Measurements from ENCODE around the gene BHLHA9.

The BHLHA9 gene

DNA sequence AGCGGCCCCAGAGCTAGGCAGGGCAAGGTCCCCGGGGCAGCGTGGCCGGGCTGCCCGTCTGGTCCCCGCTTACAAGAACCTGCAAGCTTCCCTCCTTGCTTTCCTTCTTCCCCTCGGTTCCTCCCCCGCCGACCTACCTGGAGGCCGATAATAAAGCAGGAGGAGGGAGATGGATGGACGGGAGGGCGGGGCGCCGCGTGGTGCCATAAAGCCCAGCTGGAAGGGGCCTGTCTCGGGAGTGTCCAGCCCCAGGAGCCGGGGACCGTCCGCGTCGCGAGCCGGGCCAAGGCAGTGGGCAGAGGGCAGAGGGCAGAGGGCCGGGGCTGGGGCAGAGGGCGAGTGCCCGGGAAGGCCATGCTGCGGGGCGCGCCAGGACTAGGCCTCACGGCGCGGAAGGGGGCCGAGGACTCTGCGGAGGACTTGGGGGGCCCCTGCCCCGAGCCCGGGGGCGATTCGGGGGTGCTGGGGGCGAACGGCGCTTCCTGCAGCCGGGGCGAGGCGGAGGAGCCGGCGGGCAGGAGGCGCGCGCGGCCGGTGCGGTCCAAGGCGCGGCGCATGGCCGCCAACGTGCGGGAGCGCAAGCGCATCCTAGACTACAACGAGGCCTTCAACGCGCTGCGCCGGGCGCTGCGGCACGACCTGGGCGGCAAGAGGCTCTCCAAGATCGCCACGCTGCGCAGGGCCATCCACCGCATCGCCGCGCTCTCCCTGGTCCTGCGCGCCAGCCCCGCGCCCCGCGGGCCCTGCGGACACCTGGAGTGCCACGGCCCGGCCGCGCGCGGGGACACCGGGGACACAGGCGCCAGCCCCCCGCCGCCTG is at the start of gene BHLHA9:
TSS of gene BHLHA9 (plus strand) at position 235 of the 820 bp plus-strand sequence. CDS start at position 355, 120 bp downstream.
- no peak for DNase-seq

DNA sequence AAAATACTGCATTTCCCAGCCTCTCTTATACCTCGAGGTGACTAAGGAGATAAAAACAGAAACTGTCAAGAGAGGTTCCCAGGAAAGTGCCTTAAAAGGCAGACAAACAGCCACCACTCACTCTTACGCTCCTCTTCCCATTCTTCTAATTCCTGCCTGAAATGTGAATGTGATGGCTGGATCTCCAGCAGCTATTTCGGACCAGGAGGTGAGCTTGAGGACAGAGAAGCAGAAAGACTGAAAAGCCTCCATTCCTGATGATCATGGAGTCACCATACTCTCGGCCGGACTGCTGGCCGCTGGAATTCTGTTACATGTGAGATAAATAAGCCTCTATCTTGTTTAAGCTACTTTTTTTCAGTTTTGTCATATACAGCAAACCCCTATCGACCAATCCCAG is 49.0 kb upstream of the BHLHA9 start:
- DNase-seq, result no peak

DNA sequence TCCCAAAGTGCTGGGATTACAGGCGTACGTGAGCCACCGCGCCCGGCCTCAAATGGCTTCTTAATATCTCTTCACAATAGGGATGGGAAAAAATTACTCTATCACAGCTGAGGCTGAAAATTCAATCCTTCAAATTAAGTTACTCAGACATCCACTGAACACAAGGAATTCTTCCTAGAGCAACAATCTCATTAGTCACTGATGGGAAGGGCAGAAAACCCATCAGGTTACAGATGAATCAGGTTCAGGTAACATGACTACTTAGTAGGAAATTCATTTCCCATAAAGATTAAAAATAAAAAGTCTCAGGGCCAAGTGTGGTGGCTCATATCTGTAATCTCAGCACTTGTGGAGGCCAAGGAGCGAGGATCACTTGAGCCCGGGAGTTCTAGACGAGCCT is 47.9 kb upstream of the BHLHA9 start:
- DNase-seq, result no peak

DNA sequence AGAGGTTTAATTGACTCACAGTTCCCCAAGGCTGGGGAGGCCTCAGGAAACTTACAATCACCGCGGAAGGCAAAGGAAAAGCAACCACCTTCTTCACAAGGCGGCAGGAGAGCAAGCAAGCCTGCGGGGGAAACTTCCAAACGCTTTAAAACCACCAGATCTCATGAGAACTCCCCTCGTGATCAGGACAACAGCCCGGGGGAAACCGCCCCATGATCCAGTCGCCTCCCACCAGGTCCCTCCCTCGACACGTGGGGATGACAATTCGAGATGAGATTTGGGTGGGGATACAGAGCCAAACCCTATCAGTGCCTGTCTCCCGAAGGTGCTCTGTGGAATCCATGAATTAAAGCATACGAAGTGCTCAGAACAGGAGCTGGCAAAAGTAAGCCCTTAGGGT is 46.6 kb upstream of the BHLHA9 start:
- DNase-seq, result no peak

DNA sequence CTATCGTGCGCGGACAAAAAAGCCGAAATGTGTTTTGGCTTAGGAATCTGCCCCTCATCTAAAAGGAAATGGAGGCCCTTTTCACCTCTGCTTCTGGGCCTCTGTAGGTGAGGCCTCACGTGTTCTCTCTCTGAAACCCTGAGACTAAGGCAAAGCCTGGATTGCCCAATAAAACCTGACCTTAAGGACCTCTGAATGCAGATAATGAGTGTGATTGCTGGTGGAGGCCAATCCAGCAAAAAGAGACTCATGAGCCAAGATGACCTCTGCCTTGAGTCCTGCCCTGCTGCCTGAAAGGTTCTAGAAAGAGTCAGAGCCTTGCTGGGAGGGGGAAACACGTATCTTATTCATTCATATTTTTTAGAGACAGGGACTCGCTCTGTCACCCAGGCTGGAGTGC is 45.9 kb upstream of the BHLHA9 start:
- DNase-seq, result no peak

DNA sequence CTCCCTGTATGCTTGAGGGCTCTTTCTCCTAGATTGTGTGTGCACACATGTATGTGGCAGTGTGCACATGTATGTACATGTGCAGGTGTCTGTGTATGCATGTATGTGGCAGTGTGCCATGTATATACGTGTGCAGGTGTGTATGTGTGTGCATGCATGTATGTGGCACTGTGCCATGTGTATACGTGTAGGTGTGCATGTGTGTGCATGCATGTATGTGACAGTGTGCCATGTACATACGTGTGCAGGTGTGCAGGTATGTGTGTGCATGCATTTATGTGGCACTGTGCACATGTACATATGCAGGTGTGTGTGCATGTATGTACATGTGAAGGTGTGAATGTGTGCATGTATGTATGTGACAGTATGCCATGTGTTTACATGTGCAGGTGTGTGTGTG is 43.9 kb upstream of the BHLHA9 start:
- no peak for DNase-seq

DNA sequence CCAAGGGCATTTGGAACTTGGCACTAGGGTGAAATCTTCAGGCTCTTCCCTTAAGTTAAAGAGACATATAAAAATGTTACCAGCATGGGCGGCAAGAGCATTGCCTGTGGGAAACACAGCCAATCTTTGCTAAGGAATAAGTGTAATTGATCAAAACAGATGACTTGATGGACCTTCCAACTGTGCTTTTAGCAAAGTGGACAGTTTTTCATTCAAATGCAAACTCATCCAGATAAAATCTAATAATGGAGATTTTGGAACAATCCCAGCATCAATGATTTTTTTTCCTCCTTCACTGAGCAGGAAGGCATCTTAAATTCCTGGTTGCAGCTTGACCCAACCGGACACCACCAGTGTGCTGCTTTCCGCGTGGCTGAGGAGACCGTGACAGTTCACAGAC is 42.9 kb upstream of the BHLHA9 start:
- DNase-seq, result no peak

DNA sequence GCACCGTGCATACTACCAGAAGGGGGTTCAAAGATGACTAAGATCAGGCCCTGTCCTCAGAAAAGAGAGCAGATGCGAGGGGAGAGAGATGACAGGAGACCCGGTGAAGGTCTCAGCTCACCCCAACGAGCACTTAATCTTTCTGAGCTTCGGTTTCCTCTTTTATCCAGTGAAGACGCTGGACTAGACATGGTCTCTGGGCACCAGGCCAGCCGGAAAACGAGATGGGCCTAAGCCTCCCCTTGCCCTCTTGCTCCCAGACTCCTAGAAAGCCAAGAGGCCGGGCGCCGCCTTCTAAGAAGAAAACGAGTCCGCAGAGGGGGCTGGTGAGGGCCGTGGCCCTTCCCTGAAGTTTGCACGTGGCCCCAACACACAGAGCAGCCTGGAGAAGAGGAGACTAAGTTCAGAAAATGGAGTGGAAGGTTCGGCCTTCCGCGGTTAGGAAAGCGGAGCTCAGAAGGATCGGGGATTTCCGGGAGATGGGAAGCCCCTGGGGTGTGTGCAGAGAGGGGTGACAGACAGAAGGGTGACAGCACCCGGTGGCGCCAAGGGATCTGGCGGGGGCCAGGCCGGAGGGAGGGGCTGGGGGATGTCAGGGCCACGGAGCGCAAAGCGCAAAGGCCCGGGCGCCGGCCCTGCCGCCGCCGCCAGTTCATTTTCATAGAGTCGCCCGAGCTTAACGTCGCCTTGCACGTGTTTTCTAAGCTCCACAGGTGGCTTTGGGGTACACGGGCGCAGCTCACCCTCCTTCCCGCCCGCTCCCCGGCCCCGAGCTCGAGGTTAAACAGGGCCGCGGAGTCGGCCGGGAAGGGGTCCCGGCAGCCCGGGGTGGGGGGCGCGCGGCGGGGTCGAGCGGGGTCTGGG is 42.1 kb upstream of the BHLHA9 start:
- peak in 1 of 2 experiments; percentile 6 for DNase-seq

DNA sequence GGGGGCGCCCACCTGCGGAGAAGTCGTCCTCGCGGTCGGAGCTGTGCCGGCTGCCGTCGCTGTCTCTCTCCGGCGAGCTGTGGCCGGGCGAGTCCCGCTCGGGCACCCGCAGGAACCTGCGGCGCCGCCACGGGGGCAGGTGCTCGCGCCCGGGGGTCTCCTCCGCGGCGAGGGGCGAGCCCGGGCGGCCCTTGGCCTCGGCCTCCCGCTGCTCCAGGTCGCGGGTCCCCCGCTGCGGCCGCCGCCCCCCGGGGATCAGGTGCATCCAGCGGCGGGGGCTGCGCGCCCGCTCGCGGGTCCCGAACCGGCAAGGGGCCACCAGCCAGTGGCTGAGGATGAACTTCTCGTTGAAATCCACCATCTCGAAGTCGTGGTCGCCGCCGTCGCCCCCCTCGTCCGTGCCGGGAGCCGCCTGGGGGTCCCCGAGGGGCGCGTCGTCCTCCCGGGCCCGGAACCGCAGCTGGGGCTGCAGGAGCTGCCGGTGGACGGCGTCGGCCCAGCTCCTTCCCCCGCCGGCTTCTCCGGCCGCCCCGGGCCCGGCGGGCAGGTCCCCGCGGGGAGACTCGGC is 41.4 kb upstream of the BHLHA9 start:
- DNase-seq, result no peak

DNA sequence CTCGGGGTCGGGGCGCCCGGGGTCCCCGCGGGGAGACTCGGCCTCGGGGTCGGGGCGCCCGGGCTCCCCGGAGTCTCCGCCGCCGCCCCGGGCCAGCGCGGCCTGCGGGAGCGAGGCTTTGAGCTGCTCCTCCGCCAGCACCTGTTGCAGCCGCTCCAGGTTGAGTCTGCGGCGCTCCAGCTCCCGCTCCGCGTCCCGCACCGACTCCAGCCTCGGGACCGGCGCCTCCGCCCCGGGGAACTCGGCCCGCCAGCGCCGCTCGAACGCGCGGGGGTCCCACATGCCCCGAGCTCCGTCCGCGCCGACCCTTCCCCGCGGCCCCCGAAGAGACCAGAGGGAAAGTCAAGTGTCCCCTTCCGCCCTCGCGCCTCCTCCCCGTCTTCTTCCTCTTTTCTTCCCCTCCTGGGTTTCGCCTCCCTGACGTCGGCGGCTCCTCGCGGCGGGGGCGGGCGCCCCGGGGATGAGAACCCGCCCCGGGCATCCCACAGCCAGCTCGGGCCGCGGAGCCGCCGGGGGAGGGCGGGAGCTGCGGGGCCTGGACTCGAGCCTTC is 40.8 kb upstream of the BHLHA9 start:
- peak; percentile 24 to 30 for DNase-seq

DNA sequence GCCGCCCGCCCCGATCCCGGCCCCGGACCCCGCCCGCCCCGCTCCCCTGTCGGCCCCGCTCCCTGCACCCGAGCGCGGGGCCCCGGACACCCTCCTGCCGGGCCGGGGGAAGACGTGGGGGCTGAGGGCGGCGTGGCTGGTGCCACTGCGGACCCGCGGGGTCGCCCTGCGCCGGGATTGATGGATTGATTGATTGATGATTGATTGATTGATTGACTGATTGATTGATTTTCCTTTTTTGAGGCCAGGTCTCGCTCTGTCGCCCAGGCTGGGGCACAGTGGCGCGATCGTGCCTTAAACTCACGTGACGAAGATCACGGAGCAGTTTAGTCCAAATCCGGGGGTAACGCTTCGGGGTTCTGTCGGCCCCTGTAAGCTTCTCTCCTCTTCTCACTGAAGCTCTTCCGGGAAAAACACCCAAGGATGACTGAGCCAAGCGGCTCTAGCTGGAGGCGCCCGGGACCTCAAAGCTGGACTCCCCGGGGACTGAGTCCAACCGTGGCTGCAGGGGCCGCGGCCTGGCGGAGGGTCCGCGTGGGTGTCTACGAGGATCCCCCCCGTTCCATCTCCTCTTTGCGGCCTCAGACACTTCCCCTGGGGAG is 40.2 kb upstream of the BHLHA9 start:
- no peak for DNase-seq

DNA sequence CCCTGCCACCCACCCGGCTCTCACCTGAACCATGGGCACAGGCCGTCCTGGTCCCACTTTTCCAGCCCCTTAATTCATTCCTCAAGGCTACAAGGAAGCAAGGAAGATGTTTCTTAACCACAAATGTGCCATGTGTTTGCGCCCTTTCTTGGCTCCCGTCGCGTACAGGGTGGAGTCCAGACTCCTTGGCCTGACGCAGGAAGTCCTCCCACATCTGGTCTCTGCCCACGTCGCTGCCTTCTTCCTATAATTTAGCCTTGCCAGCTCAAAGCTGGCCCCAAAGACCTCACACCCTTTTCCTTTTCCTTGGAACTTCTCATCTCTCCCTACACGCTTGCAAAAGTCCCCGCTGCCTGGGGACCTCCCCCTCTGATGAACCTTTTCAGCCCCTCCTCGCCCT is 38.8 kb upstream of the BHLHA9 start:
- no peak for DNase-seq

DNA sequence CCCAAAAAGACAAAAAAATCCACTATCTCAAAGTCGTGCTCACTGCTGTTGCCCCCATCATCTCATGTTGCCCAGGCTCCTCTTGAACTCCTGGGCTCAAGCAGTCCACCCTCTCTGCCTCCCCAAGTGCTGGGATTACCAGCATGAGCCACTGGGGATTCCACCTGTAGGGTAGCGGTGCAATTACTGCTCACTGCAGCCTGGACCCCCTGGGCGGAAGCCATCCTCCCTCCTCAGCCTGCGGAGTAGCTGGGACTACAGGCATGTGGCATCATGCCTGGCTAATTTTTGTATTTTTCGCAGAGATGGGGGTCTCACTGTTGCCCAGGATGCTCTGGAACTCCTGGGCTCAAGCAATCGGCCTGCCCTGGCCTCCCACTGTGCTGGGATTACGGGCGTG is 37.9 kb upstream of the BHLHA9 start:
- no peak for DNase-seq

DNA sequence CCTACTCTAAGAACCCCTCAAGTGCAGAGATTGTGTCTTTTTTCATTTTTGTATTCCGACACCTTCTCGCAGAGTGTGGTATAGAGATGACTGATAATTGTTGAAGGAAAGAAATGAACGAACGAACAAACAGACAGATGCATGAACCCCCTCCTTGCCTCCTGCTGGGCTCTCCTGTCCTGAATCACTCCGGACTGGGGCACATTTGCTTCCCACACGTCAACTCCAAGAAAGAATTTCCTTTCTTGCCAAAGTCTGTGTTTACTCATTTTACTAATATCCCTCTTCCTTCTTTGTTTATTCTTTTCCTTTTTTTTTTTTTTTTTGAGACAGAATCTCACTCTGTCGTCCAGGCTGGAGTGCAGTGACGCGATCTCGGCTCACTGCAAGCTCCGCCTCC is 37.5 kb upstream of the BHLHA9 start:
- no peak for DNase-seq

DNA sequence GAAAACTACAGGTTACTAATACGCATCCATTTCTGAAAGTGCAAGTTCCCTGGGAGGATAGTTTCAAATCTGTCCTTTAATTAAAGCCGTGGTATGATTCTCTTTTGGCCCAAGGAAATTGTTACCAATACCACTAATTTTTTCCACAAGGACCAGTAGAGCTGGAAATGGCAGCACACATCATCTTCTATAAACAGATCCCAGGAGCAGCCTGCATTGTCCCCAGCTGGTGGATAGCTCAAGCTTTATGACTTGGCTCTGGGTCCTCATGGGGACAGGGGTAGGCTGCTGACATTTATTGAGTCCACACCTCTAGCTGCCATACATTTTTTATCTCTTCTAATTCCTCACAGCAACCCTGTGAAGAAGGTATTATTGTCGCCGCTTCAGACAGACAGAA is 35.8 kb upstream of the BHLHA9 start:
- no peak for DNase-seq

DNA sequence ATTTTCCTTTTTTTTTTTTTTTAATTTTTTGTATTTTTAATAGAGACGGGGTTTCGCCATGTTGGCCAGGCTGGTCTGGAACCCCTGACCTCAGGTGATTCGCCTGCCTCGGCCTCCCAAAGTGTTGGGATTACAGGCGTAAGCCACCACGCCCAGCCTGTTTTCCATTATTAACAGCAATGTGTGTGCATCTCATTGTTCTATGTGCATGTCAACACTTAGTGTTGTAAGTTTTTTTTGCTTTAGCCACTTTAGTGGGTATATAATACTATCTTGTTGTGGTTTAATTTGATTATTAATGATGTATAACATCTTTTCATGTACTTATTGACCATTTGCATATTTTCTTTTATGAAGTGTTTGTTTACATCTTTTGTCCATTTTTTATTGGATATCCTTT is 32.8 kb upstream of the BHLHA9 start:
- no peak for DNase-seq

DNA sequence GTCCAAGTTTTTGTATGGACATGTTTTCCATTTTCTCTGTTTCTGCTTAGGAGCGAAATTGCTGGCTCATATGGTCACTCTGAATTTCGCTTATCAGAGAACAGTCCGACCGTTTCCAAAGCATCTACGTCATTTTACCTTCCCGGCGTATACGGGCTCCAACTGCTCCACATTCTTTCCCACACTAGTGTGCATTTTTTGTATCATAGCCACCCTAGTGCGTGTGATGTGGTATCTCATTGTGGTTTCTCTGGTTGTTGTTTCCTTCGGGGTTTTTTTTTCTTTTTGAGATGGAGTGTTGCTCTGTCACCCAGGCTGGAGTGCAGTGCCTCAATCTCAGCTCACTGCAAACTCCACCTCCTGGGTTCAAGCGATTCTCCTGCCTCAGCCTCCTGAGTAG is 31.0 kb upstream of the BHLHA9 start:
- DNase-seq, result no peak

DNA sequence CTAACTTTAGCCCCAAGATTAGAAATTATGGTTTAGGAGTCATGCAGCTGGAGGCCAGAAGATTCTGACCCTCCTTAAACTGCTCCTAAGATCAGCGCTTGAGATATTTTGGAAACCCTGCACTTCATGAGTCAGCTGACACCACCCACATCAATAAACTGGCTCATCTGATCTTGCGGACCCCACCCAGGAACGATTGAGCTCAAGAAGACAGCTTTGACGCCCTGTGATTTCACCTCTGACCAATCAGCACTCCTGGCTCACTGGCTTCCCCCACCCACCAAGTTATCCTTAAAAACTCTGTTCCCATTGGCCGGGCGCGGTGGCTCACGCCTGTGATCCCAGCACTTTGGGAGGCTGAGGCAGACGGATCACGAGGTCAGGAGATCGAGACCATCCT is 29.8 kb upstream of the BHLHA9 start:
- DNase-seq, result peak in 1 of 2 experiments; percentile 20

DNA sequence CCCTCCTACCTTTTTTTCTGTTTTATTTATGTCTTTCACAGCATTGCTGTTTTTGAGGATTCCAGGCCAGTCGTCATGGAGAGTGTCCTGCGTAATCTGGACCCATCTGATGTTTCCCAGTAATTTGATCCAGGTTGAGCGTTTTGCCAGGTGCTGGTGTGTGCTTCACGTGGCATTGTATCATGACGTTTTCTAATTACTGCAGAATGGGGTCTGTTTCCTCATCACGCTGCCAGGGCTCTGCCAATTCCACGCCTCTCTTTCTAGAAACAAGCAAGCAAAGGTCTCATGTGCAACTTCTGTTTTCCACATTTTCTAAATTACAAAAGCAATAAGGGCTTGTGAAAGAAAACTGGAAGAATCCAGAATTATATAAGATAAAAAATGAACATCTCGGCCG is 28.3 kb upstream of the BHLHA9 start:
- no peak for DNase-seq

DNA sequence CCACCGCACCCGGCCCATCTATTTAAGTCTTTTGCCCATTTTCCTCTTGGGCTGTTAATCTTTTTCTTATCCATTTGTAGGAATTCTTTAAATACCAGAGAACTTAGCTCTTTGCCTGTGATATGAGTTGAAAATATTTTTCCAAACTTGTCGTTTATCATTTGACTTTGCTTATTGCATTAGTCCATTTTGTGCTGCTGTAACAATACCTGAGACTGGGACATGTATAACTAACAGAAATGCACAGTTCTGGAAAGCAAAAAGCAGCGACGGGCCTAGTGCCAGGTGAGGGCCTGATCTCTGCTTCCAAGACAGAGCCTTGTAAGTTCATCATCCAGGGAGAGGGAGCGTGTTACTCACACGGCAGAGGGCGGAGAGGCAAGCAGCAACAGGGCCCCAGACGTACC is 25.6 kb upstream of the BHLHA9 start:
- DNase-seq, result no peak

DNA sequence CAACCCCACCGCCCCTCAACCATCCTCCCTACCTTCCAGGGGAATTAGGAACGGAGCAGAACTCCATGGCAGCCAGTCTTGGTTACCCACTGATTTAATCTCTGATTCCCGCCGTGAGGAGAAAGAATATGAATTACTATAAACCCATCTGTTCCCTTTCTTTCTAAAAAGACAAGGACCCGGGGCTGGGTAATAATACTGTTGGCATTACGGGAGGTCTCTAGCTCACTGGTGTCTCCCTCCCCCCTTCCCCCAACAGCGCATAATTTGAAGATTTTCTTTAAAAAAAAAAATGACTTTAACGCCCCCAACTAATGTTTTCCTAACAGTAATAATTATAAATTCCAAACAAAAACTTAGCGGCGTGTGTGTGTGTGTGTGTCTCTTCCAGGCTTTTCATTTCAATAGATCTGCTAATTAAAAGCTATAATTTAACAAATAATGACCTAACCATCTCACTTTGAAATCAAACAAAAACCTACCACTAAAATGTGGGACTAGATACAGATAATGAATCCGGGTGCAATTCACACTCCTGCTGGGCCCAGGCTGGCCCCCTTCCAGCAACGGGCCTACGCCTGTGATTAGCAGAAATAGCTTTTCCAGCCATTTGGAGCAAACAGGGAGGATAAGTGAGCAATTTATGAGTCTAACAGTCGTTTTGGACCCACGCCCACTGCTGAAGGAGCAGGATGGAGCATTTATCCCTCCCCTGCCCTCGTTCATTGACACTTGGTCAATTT is 18.2 kb upstream of the BHLHA9 start:
- DNase-seq, result no peak

DNA sequence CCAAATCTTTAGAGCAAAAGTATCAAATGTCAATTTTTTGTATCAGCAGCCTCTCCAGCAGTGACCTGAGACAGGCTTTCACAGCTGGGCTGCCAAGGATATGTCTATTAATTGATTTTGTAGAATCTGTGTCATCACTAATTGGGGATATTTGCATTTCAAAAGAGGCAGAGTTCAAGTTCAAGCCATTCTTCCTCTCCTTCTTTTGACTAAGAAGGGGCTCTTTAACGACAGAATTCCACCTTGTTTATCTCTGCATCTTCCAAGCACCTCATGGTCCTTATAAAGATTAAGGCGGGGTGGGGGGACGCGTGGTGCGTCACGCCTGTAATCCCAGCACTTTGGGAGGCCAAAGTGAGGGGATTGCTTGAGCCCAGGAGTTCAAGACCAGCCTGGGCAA is 15.2 kb upstream of the BHLHA9 start:
- no peak for DNase-seq
